HG02970 (cell line): Measurements from ENCODE around the gene SARDH.

Source experiments
- ATAC-seq: cut with Tn5 transposase; IDR thresholded peaks from one replicate; pipeline ENCODE4 v1.9.1; 2021; ENCODE audit warnings: mild to moderate bottlenecking, moderate library complexity, moderate number of reproducible peaks; ENCODE audit not compliant: unreplicated experiment, low FRiP score

SARDH gene

GRCh38 chr9:133674091-133674490, 64.1 kb downstream of the SARDH start:
- ATAC-seq: no peak

- ATAC-seq: no peak
These were observed 64.9 kb downstream of the SARDH start for GRCh38 chr9:133673258-133673655.

- no peak for ATAC-seq
These were observed 65.5 kb downstream of the SARDH start for GRCh38 chr9:133672503-133673257.

- ATAC-seq: no peak
These were observed 66.8 kb downstream of the SARDH start for GRCh38 chr9:133671371-133671770.

GRCh38 chr9:133670466-133670865, 67.7 kb downstream of the SARDH start:
- ATAC-seq: no peak

- no peak for ATAC-seq
These were observed 68.9 kb downstream of the SARDH start for GRCh38 chr9:133669182-133669801.

- ATAC-seq: no peak
These were observed 70.2 kb downstream of the SARDH start for GRCh38 chr9:133667759-133668450.

GRCh38 chr9:133666845-133667244, 71.3 kb downstream of the SARDH start:
- ATAC-seq: no peak

GRCh38 chr9:133666387-133666786, 71.8 kb downstream of the SARDH start:
- ATAC-seq: no peak

GRCh38 chr9:133665535-133665934, 72.6 kb downstream of the SARDH start:
- no peak for ATAC-seq

GRCh38 chr9:133665096-133665495, 73.1 kb downstream of the SARDH start:
- ATAC-seq: no peak

- no peak for ATAC-seq
These were observed 73.7 kb downstream of the SARDH start for GRCh38 chr9:133664173-133665050.

- ATAC-seq: no peak
These were observed 76.2 kb downstream of the SARDH start for GRCh38 chr9:133661846-133662540.

GRCh38 chr9:133659516-133659915, 78.6 kb downstream of the SARDH start:
- no peak for ATAC-seq

GRCh38 chr9:133658442-133659431, 79.4 kb downstream of the SARDH start:
- no peak for ATAC-seq

- no peak for ATAC-seq
These were observed 81.0 kb downstream of the SARDH start for GRCh38 chr9:133657120-133657661.

- no peak for ATAC-seq
These were observed 81.7 kb downstream of the SARDH start for GRCh38 chr9:133656211-133657119.

- ATAC-seq: no peak
These were observed 82.5 kb downstream of the SARDH start for GRCh38 chr9:133655701-133656100.
